ENCODE data around the gene VN1R5. TPM values are rescaled to one million over a fixed set of nuclear protein-coding genes. Genes with fewer than 3 reads are reported as not detected.
"Not testable (repeated sequence)": the region's sequence is repeated elsewhere in the genome, so short reads cannot be mapped to it uniquely, and the experiment has no call there.

The VN1R5 gene
- polyA plus RNA-seq, 1 donor: not detected

- DNase-seq: no peak
These were observed 18.9 kb downstream of the VN1R5 start for GRCh38 chr1:247274605-247275256.

GRCh38 chr1:247277191-247277590 lies 21.3 kb downstream of the VN1R5 start:
- no peak for DNase-seq

- DNase-seq: no peak
These were observed 25.2 kb downstream of the VN1R5 start for GRCh38 chr1:247281001-247281574.

GRCh38 chr1:247286134-247286670 lies 30.3 kb downstream of the VN1R5 start:
- DNase-seq: no peak

- no peak for DNase-seq
These were observed 31.6 kb downstream of the VN1R5 start for GRCh38 chr1:247287460-247287859.

- no peak for DNase-seq
These were observed 32.5 kb downstream of the VN1R5 start for GRCh38 chr1:247288341-247288740.

GRCh38 chr1:247289274-247289892 lies 33.5 kb downstream of the VN1R5 start:
- not testable (repeated sequence) for DNase-seq

GRCh38 chr1:247290576-247290975 lies 34.7 kb downstream of the VN1R5 start:
- no peak for DNase-seq

GRCh38 chr1:247291161-247291560 lies 35.3 kb downstream of the VN1R5 start:
- no peak for DNase-seq

- no peak for DNase-seq
These were observed 36.1 kb downstream of the VN1R5 start for GRCh38 chr1:247291833-247292561.

GRCh38 chr1:247293047-247293446 lies 37.2 kb downstream of the VN1R5 start:
- DNase-seq: no peak

- DNase-seq: no peak
These were observed 38.4 kb downstream of the VN1R5 start for GRCh38 chr1:247294282-247294681.

- no peak for DNase-seq
These were observed 39.4 kb downstream of the VN1R5 start for GRCh38 chr1:247295274-247295684.

- DNase-seq: no peak
These were observed 39.9 kb downstream of the VN1R5 start for GRCh38 chr1:247295746-247296145.

- no peak for DNase-seq
These were observed 40.8 kb downstream of the VN1R5 start for GRCh38 chr1:247296599-247297180.

GRCh38 chr1:247297263-247298123 lies 41.6 kb downstream of the VN1R5 start:
- DNase-seq: no peak

GRCh38 chr1:247298124-247298481 lies 42.2 kb downstream of the VN1R5 start:
- DNase-seq: no peak

GRCh38 chr1:247298701-247299100 lies 42.8 kb downstream of the VN1R5 start:
- DNase-seq: no peak

GRCh38 chr1:247299723-247300381 lies 44.0 kb downstream of the VN1R5 start:
- DNase-seq: no peak

GRCh38 chr1:247300491-247301175 lies 44.8 kb downstream of the VN1R5 start:
- no peak for DNase-seq

- no peak for DNase-seq
These were observed 45.3 kb downstream of the VN1R5 start for GRCh38 chr1:247301176-247301540.

Measured in hindlimb muscle (tissue), 1 donor.